Neural cell (in vitro differentiated cells): ENCODE data around the gene RALGPS2.

ENCODE experiments used
- CTCF ChIP-seq: fragments of 450-650 bp; IDR thresholded peaks from 2 replicates; pipeline ENCODE4 v1.5.1; 2014; ENCODE audit warnings: antibody characterized with exemption, mild to moderate bottlenecking, moderate library complexity; ENCODE audit not compliant: poor library complexity, severe bottlenecking
- EP300 ChIP-seq: fragments of 450-650 bp; conservative IDR thresholded peaks from 2 replicates; pipeline ENCODE4 v1.6.1; 2014; ENCODE audit warnings: antibody characterized with exemption, mild to moderate bottlenecking, moderate library complexity; ENCODE audit not compliant: poor library complexity, severe bottlenecking
- EZH2 ChIP-seq: fragments of 200-600, 300-800 bp; shearing (Covaris generic), sonication (generic); IDR thresholded peaks from 2 replicates; pipeline ENCODE4 v1.6.1; 2014; ENCODE audit warnings: antibody characterized with exemption, low read length, borderline replicate concordance, mild to moderate bottlenecking; ENCODE audit not compliant: insufficient read depth, poor library complexity, severe bottlenecking
- POLR2AphosphoS5 ChIP-seq: IDR thresholded peaks from 2 replicates; pipeline ENCODE4 v1.6.1; 2012
- RAD21 ChIP-seq: fragments of 450-650 bp; conservative IDR thresholded peaks from 2 replicates; pipeline ENCODE4 v1.6.1; 2014; ENCODE audit warnings: antibody characterized with exemption, mild to moderate bottlenecking, moderate library complexity
- REST ChIP-seq: IDR thresholded peaks from 2 replicates; pipeline ENCODE4 v1.6.1; 2012; ENCODE audit warnings: borderline replicate concordance
- TAF1 ChIP-seq: IDR thresholded peaks from 2 replicates; pipeline ENCODE4 v1.6.1; 2012; ENCODE audit warnings: low read depth

GRCh38 chr1:178694923-178695525 is 30.0 kb upstream of the RALGPS2 start:
- no peak for TF ChIP-seq CTCF
- no peak for TF ChIP-seq EZH2
- TF ChIP-seq REST = no peak
- no peak for TF ChIP-seq EP300
- no peak for TF ChIP-seq TAF1
- no peak for TF ChIP-seq RAD21
- TF ChIP-seq POLR2AphosphoS5 = no peak
